ENCODE results near the gene SPATA3. TPM values are rescaled to one million over a fixed set of nuclear protein-coding genes. Genes with fewer than 3 reads are reported as not detected.

Gene SPATA3
- total and polyA plus RNA-seq, 2 of the 13 experiments (the other 11 are each of a cell fraction or from before 2014, with no cell fraction given), result not detected

- TF ChIP-seq STAT6 (CRISPR knock-in tag; IDR thresholded peaks at IDR 0.05; ENCODE audit: borderline replicate concordance) (peak; percentile 99), ZNF577 (CRISPR knock-in tag; IDR thresholded peaks at IDR 0.05; ENCODE audit: borderline replicate concordance, low read depth) (0 out of 2 replicates have a peak, but pooled peaks have one; percentile 70), ZNF282 (IDR thresholded peaks at IDR 0.05; ENCODE audit: partially characterized antibody) (no peak), ZNF3 (CRISPR knock-in tag; IDR thresholded peaks at IDR 0.05) (no peak), CENPX (CRISPR knock-in tag; IDR thresholded peaks at IDR 0.05) (no peak), TARDBP (CRISPR knock-in tag; IDR thresholded peaks at IDR 0.05) (peak; percentile 86), ZNF720 (CRISPR knock-in tag; IDR thresholded peaks at IDR 0.05) (no peak), ZNF883 (CRISPR knock-in tag; IDR thresholded peaks at IDR 0.05; ENCODE audit: not compliant biosample characterization) (peak; percentile 90), ZNF18 (CRISPR knock-in tag; IDR thresholded peaks at IDR 0.05; ENCODE audit: insufficient replicate concordance) (no peak), EED (CRISPR knock-in tag; IDR thresholded peaks at IDR 0.05) (no peak; the same call in none of the 2 replicates), TCF7L2 (IDR thresholded peaks at IDR 0.05; ENCODE audit: low read depth, low read length) (no peak), TAF15 (IDR thresholded peaks at IDR 0.05; ENCODE audit: low read depth, low read length, poor library complexity, severe bottlenecking) (peak; percentile 69), ZNF251 (CRISPR knock-in tag; IDR thresholded peaks at IDR 0.05) (peak; percentile 85; the same call in 1 of the 2 replicates), PAX8 (CRISPR knock-in tag; IDR thresholded peaks at IDR 0.05; ENCODE audit: borderline replicate concordance) (peak; percentile 82; the same call in 1 of the 2 replicates), ZNF512B (CRISPR knock-in tag; IDR thresholded peaks at IDR 0.05; ENCODE audit: borderline replicate concordance) (no peak), E2F5 (CRISPR knock-in tag; conservative IDR thresholded peaks at IDR 0.05) (peak; percentile 72), ZBTB3 (CRISPR knock-in tag; IDR thresholded peaks at IDR 0.05; ENCODE audit: borderline replicate concordance, low read depth) (peak; percentile 36; the same call in 1 of the 2 replicates), RFXANK (CRISPR knock-in tag; IDR thresholded peaks at IDR 0.05) (peak; percentile 24; the same call in 1 of the 2 replicates), MATR3 (CRISPR knock-in tag; IDR thresholded peaks at IDR 0.05) (no peak), ZZZ3 (CRISPR knock-in tag; IDR thresholded peaks at IDR 0.05; ENCODE audit: borderline replicate concordance) (0 out of 2 replicates have a peak, but pooled peaks have one; percentile 29), BRD4 (CRISPR knock-in tag; IDR thresholded peaks at IDR 0.05) (peak; percentile 71; the same call in 1 of the 2 replicates)
Measured at GRCh38 chr2:231052494-231053451, 56.9 kb downstream of the SPATA3 start (continued).
